ENCODE data around the gene SELENOO.

GRCh38 chr22:50199829-50200460 is 866 bp upstream of the SELENOO start:
- TF ChIP-seq, protein P1, sequence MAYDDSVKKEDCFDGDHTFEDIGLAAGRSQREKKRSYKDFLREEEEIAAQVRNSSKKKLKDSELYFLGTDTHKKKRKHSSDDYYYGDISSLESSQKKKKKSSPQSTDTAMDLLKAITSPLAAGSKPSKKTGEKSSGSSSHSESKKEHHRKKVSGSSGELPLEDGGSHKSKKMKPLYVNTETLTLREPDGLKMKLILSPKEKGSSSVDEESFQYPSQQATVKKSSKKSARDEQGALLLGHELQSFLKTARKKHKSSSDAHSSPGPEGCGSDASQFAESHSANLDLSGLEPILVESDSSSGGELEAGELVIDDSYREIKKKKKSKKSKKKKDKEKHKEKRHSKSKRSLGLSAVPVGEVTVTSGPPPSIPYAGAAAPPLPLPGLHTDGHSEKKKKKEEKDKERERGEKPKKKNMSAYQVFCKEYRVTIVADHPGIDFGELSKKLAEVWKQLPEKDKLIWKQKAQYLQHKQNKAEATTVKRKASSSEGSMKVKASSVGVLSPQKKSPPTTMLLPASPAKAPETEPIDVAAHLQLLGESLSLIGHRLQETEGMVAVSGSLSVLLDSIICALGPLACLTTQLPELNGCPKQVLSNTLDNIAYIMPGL (CRISPR knock-in tag; IDR thresholded peaks at IDR 0.05): no peak
- TF ChIP-seq, protein P2, sequence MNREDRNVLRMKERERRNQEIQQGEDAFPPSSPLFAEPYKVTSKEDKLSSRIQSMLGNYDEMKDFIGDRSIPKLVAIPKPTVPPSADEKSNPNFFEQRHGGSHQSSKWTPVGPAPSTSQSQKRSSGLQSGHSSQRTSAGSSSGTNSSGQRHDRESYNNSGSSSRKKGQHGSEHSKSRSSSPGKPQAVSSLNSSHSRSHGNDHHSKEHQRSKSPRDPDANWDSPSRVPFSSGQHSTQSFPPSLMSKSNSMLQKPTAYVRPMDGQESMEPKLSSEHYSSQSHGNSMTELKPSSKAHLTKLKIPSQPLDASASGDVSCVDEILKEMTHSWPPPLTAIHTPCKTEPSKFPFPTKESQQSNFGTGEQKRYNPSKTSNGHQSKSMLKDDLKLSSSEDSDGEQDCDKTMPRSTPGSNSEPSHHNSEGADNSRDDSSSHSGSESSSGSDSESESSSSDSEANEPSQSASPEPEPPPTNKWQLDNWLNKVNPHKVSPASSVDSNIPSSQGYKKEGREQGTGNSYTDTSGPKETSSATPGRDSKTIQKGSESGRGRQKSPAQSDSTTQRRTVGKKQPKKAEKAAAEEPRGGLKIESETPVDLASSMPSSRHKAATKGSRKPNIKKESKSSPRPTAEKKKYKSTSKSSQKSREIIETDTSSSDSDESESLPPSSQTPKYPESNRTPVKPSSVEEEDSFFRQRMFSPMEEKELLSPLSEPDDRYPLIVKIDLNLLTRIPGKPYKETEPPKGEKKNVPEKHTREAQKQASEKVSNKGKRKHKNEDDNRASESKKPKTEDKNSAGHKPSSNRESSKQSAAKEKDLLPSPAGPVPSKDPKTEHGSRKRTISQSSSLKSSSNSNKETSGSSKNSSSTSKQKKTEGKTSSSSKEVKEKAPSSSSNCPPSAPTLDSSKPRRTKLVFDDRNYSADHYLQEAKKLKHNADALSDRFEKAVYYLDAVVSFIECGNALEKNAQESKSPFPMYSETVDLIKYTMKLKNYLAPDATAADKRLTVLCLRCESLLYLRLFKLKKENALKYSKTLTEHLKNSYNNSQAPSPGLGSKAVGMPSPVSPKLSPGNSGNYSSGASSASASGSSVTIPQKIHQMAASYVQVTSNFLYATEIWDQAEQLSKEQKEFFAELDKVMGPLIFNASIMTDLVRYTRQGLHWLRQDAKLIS (CRISPR knock-in tag; IDR thresholded peaks at IDR 0.05; ENCODE audit: borderline replicate concordance): no peak
- TF ChIP-seq, protein P3, sequence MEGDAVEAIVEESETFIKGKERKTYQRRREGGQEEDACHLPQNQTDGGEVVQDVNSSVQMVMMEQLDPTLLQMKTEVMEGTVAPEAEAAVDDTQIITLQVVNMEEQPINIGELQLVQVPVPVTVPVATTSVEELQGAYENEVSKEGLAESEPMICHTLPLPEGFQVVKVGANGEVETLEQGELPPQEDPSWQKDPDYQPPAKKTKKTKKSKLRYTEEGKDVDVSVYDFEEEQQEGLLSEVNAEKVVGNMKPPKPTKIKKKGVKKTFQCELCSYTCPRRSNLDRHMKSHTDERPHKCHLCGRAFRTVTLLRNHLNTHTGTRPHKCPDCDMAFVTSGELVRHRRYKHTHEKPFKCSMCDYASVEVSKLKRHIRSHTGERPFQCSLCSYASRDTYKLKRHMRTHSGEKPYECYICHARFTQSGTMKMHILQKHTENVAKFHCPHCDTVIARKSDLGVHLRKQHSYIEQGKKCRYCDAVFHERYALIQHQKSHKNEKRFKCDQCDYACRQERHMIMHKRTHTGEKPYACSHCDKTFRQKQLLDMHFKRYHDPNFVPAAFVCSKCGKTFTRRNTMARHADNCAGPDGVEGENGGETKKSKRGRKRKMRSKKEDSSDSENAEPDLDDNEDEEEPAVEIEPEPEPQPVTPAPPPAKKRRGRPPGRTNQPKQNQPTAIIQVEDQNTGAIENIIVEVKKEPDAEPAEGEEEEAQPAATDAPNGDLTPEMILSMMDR (IDR thresholded peaks at IDR 0.05): no peak
- TF ChIP-seq ZNF512 (CRISPR knock-in tag; IDR thresholded peaks at IDR 0.05; ENCODE audit: borderline replicate concordance) (no peak), ZNF423 (CRISPR knock-in tag; IDR thresholded peaks at IDR 0.05) (no peak), SP1 (CRISPR knock-in tag; conservative IDR thresholded peaks at IDR 0.05) (no peak), FOXP1 (CRISPR knock-in tag; IDR thresholded peaks at IDR 0.05; ENCODE audit: borderline replicate concordance) (no peak), E2F4 (CRISPR knock-in tag; IDR thresholded peaks at IDR 0.05; ENCODE audit: borderline replicate concordance, low read depth) (no peak), ZNF219 (CRISPR knock-in tag; IDR thresholded peaks at IDR 0.05; ENCODE audit: borderline replicate concordance) (no peak), USF1 (CRISPR knock-in tag; IDR thresholded peaks at IDR 0.05) (no peak), ZNF317 (CRISPR knock-in tag; IDR thresholded peaks at IDR 0.05; ENCODE audit: borderline replicate concordance, low read depth) (no peak)

Data from WTC11 (cell line).